IPS-20b (cell line): ENCODE results near the gene OR2V1.
A peak's percentile ranks its signal among the peaks of the same experiment; 100 is the strongest.
"Not testable (repeated sequence)": the region's sequence is repeated elsewhere in the genome, so short reads cannot be mapped to it uniquely, and the experiment has no call there.

Experiments used
- H3K27ac ChIP-seq: one replicate; pipeline ENCODE4 v1.5.1; 2013; ENCODE audit warnings: low read length
- H3K27me3 ChIP-seq: 2 replicates; pipeline ENCODE4 v1.6.1; 2013; ENCODE audit warnings: mild to moderate bottlenecking, low read length, inconsistent platforms; ENCODE audit not compliant: insufficient read depth
- H3K36me3 ChIP-seq: 2 replicates; pipeline ENCODE4 v1.6.1; 2013; ENCODE audit warnings: low read depth, mild to moderate bottlenecking, inconsistent platforms, low read length, moderate library complexity; ENCODE audit not compliant: insufficient read depth
- H3K4me1 ChIP-seq: 2 replicates; pipeline ENCODE4 v1.6.1; 2013; ENCODE audit warnings: mild to moderate bottlenecking, control low read depth, inconsistent platforms, low read length, moderate library complexity; ENCODE audit not compliant: insufficient read depth
- H3K4me3 ChIP-seq: 2 replicates; pipeline ENCODE4 v1.5.1; 2013; ENCODE audit warnings: mild to moderate bottlenecking, low read length, inconsistent platforms
- H3K9ac ChIP-seq: 2 replicates; pipeline ENCODE4 v1.6.1; 2013; ENCODE audit warnings: low read depth, mild to moderate bottlenecking, inconsistent platforms, low read length, moderate library complexity
- H3K9me3 ChIP-seq: 2 replicates; pipeline ENCODE4 v1.6.1; 2013; ENCODE audit warnings: mild to moderate bottlenecking, low read depth, low read length, inconsistent platforms; ENCODE audit not compliant: insufficient read depth

Gene OR2V1

GRCh38 chr5:181121675-181122561 lies 9.1 kb downstream of the OR2V1 start:
- Histone ChIP-seq H3K27ac (no peak overlapping the region), H3K9me3 (no peaks in the 10 kb centered on the region), H3K9ac (no peak overlapping the region), H3K36me3 (no peaks in the 10 kb centered on the region), H3K27me3 (peaks cover 13% of the 10 kb centered on the region; the same call in 1 of the 2 replicates), H3K4me1 (no peaks in the 10 kb centered on the region), H3K4me3 (no peak overlapping the region)

GRCh38 chr5:181120761-181121160 lies 10.2 kb downstream of the OR2V1 start:
- H3K27me3 ChIP-seq, result peaks cover 25% of the 10 kb centered on the region; the same call in 1 of the 2 replicates
- H3K9ac ChIP-seq, result no peak overlapping the region
- H3K36me3 ChIP-seq, result no peaks in the 10 kb centered on the region
- H3K9me3 ChIP-seq, result no peaks in the 10 kb centered on the region
- no peaks in the 10 kb centered on the region for H3K4me1 ChIP-seq
- H3K4me3 ChIP-seq, result no peak overlapping the region
- H3K27ac ChIP-seq, result no peak overlapping the region

GRCh38 chr5:181120306-181120705 lies 10.7 kb downstream of the OR2V1 start:
- Histone ChIP-seq H3K36me3 (no peaks in the 10 kb centered on the region), H3K9me3 (no peaks in the 10 kb centered on the region), H3K27ac (no peak overlapping the region), H3K4me1 (0 out of 2 replicates have a peak, but pooled peaks cover 1% of the 10 kb centered on the region), H3K27me3 (peaks cover 29% of the 10 kb centered on the region), H3K9ac (no peak overlapping the region), H3K4me3 (no peak overlapping the region)

DNA sequence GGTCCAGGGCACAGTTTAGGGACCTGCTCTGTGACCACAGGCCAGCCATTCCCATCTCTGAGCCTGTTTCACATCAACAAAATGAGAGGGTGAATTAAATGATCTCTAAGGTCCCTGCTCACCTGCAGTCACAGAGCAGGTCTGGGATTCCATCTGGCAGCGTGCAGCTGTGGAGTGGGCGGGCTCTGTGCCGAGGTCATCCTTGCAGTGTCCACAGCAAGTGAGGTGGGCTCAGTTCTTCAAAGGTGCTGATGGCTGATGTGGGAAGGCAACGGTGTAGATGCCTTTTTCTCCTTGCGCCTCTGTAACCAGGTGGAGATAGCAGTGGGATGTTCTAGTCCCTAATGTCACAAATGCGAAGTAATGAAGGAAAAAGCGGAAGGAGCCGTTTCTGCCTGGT lies 11.9 kb downstream of the OR2V1 start:
- Histone ChIP-seq H3K27ac (no peak overlapping the region), H3K4me3 (no peak overlapping the region), H3K4me1 (0 out of 2 replicates have a peak, but pooled peaks cover 3% of the 10 kb centered on the region), H3K36me3 (no peaks in the 10 kb centered on the region), H3K9ac (no peak overlapping the region), H3K9me3 (no peaks in the 10 kb centered on the region), H3K27me3 (peaks cover 41% of the 10 kb centered on the region)

DNA sequence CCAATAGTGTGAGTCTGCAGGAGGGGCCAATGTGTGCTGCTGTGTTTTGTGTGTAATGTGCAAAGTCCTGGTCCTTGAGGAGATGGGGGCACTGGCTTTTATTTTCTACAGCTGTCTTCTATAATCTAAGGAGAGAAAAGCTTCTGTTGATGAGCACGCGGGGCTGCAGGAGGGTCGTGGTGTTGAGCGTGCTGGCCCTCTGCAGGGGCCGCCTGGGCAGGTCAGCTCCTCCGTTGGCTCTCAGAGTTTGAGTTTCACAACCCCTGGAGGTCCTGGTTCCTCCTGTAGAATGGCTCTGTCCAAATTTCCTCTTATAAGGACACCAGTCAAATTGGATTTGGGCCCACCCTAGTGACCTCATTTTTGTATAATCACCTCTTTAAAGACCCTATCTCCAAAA lies 12.6 kb downstream of the OR2V1 start:
- H3K36me3 ChIP-seq, result no peaks in the 10 kb centered on the region

DNA sequence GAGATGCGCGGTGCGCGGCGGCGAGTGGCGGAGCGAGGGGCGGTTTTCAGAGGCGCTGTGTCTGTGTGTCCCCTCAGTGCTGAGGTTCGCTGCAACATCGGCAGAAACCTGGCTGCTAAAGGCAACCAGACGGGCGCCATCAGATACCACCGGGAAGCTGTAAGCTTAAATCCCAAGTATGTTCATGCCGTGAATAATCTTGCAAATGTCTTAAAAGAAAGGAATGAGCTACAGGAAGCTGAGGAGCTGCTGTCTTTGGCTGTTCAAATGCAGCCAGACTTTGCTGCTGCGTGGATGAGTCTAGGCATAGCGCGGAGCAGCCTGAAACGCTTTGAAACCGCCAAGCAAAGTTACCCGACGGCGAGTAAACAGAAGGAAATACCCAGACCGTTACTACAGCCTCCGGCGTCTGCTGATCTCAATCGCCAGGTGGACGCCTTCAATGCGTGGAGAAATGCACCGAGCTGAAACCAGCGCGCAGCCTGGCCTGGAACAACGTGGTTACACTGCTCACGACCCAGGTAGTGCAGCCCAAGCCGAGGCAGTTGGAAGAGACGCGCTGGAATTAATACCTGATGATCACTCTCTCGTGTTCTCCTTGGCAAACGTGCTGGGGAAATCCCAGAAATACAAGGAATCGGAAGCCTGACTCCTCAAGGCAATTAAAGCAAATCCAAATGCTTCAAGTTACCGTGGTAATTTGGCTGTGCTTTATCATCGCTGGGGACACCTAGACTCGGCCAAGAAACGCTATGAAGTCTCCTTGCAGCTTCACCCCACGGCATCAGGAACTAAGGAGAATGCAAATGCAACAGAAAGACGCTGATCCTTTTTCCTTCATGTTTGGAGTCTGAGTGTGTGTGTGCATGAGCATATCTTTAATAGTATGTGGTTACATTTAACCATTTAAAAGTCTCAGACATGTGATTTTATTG lies 15.9 kb downstream of the OR2V1 start:
- H3K27ac ChIP-seq, result no peak overlapping the region
- no peaks in the 10 kb centered on the region for H3K9me3 ChIP-seq
- peak overlapping the region; percentile 57; the same call in 1 of the 2 replicates for H3K4me3 ChIP-seq
- no peaks in the 10 kb centered on the region for H3K36me3 ChIP-seq
- no peak overlapping the region for H3K9ac ChIP-seq
- 0 out of 2 replicates have a peak, but pooled peaks cover 3% of the 10 kb centered on the region for H3K4me1 ChIP-seq
- H3K27me3 ChIP-seq, result peaks cover 59% of the 10 kb centered on the region

More for the DNA sequence above, 12.6 kb downstream of the OR2V1 start:
- H3K27ac ChIP-seq, result no peak overlapping the region
- 0 out of 2 replicates have a peak, but pooled peaks cover 3% of the 10 kb centered on the region for H3K4me1 ChIP-seq
- no peak overlapping the region for H3K9ac ChIP-seq
- H3K9me3 ChIP-seq, result no peaks in the 10 kb centered on the region
- H3K4me3 ChIP-seq, result no peak overlapping the region
- peaks cover 47% of the 10 kb centered on the region for H3K27me3 ChIP-seq

GRCh38 chr5:181114284-181114843 lies 16.6 kb downstream of the OR2V1 start:
- Histone ChIP-seq H3K36me3 (no peaks in the 10 kb centered on the region), H3K27me3 (peaks cover 59% of the 10 kb centered on the region), H3K27ac (no peak overlapping the region), H3K4me3 (peak overlapping the region; percentile 57; the same call in 1 of the 2 replicates), H3K9me3 (no peaks in the 10 kb centered on the region), H3K9ac (no peak overlapping the region), H3K4me1 (0 out of 2 replicates have a peak, but pooled peaks cover 3% of the 10 kb centered on the region)

DNA sequence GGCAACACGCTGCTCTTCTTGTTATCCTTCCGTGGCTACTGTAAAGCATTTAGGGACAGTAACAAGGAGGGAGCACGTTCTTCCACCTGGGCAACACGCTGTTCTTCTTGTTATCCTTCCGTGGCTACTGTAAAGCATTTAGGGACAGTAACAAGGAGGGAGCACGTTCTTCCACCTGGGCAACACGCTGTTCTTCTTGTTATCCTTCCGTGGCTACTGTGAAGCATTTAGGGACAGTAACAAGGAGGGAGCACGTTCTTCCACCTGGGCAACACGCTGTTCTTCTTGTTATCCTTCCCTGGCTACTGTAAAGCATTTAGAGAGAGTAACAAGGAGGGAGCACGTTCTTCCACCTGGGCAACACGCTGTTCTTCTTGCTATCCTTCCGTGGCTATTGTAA lies 17.4 kb downstream of the OR2V1 start:
- H3K4me1 ChIP-seq, H3K9me3 ChIP-seq, H3K36me3 ChIP-seq, H3K27ac ChIP-seq, H3K9ac ChIP-seq, H3K4me3 ChIP-seq: not testable (repeated sequence)
- H3K27me3 ChIP-seq, result peaks cover 62% of the 10 kb centered on the region

GRCh38 chr5:181112476-181112875 lies 18.5 kb downstream of the OR2V1 start:
- H3K36me3 ChIP-seq, result no peaks in the 10 kb centered on the region
- no peaks in the 10 kb centered on the region for H3K9me3 ChIP-seq
- H3K27ac ChIP-seq, result no peak overlapping the region
- 0 out of 2 replicates have a peak, but pooled peaks cover 6% of the 10 kb centered on the region for H3K4me1 ChIP-seq
- H3K27me3 ChIP-seq, result peaks cover 60% of the 10 kb centered on the region
- H3K4me3 ChIP-seq, result no peak overlapping the region
- H3K9ac ChIP-seq, result no peak overlapping the region

DNA sequence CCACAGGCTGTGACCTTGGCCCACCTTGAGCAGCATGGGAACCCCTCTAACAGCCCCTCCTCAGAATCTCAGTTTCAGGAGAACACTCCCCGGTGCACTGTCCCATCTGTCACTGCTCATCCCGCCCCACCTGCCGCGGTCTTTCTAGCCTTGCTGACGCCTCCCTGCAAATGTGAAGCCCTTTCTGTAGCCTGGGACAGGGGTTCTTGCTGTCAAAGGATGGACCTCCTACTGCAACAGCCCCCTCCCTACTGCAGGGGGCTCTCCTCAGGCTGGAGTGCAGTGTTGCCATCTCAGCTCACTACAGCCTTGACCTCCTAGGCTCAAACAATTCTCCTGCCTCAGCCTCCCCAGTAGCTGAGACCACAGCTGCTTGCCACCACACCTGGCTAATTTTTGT lies 20.0 kb downstream of the OR2V1 start:
- H3K9me3 ChIP-seq, result no peaks in the 10 kb centered on the region
- no peaks in the 10 kb centered on the region for H3K36me3 ChIP-seq
- H3K4me3 ChIP-seq, result no peak overlapping the region
- H3K27me3 ChIP-seq, result peaks cover 49% of the 10 kb centered on the region
- no peak overlapping the region for H3K27ac ChIP-seq
- 0 out of 2 replicates have a peak, but pooled peaks cover 6% of the 10 kb centered on the region for H3K4me1 ChIP-seq
- no peak overlapping the region for H3K9ac ChIP-seq

- Histone ChIP-seq H3K9me3 (no peaks in the 10 kb centered on the region), H3K9ac (no peak overlapping the region), H3K4me1 (0 out of 2 replicates have a peak, but pooled peaks cover 3% of the 10 kb centered on the region), H3K36me3 (no peaks in the 10 kb centered on the region), H3K27ac (no peak overlapping the region), H3K27me3 (peaks cover 49% of the 10 kb centered on the region), H3K4me3 (no peak overlapping the region)
These were observed 21.4 kb downstream of the OR2V1 start for GRCh38 chr5:181109489-181110013.
